ENCODE results near the gene ANKLE2.

The ANKLE2 gene

GRCh38 chr12:132687211-132688164 lies 74.1 kb downstream of the ANKLE2 start, which contains the start of the genes POLE and PXMP2:
TSS of gene POLE (minus strand) at chr12:132687342. CDS start at chr12:132687315, 27 bp downstream.
TSS of gene PXMP2 (plus strand) at chr12:132687587. CDS start at chr12:132687671, 84 bp downstream.
- DNase-seq (ENCODE audit: low read depth) = peak; percentile 95

DNA sequence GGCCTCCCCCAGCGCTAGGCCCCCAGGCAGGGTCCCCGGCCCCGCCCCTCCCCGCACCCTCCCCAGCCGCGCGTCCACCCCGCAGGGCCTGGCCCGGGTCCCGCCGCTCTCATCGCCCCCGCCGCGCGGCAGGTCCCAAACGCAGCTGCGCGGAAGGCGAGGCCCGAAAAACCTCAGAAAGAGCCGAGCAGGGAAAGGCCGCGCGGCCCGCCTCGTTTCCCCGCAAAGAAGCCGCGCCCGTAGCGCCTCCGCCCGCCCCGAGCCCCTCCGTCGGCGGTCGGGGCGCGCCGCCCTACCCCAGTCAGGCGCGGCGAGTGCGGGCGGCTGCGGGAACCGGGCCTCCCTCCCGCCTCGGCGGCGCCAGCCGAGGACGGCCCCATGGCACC lies 74.8 kb downstream of the ANKLE2 start:
- DNase-seq (ENCODE audit: low read depth) = no peak

DNA sequence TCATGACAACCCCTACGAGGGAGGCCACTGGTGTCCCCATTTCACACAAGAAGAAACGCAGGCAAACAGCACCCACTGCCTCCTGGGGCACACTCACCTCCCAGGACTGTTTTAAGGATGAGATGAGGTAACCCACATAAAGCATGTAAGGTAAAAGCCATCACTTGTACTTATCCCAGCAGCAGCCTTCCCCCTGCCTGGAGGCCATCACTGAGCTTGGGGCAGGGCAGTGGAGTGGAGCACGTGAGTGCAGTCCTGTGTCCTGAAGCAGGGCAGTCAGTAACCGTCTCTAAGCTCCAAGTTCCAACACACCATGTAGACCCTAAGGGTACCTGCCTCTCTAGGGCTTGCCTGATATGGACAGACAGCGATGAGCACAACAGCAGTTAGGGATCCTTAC lies 76.2 kb downstream of the ANKLE2 start:
- no peak for DNase-seq (ENCODE audit: low read depth)

DNA sequence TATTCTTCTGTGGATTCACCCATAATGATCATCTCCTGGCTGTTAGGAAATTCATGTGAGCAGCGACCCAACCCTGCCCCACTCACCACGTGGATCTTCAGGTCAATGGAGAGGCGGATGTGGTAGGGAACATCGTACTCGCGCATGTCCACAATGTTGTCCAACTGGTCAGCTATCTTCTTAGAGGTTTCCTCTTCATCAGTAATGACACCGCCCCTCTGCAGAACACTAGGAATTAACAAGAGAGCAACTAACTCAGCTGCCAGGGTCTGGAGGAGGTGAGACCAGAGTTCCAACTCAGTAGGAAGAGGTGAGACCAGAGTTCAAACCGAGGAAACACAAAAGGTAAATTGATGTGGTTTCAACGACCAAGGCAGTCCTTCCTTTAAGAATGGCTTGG lies 84.1 kb downstream of the ANKLE2 start:
- no peak for DNase-seq (ENCODE audit: low read depth)

GRCh38 chr12:132675757-132676432 lies 85.7 kb downstream of the ANKLE2 start:
- no peak for DNase-seq (ENCODE audit: low read depth)
